HG03108 (cell line): ENCODE measurements around the gene GABRB3.

Source experiments
- ATAC-seq: cut with Tn5 transposase; IDR thresholded peaks from one replicate; pipeline ENCODE4 v1.9.1; 2021; ENCODE audit warnings: moderate library complexity; ENCODE audit not compliant: unreplicated experiment

Gene GABRB3

DNA sequence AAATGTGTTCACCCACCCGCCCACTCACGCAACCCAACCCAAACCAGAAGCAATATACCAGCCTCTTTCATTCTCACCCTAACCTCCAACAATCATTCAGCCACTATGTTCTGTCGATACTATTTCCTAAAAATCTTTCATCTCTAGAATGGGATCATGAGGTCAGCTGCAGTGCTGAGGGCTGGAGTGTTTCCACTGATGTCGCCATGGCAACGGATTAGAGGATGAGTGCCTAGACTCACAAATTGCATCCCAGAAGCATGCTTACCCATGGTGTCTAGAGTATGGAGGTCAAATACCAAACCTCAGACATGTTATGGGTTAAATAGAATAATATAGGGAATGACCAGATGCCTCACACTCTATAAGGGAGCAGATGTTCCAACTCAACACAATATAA lies 138.5 kb downstream of the GABRB3 start:
- ATAC-seq = no peak

DNA sequence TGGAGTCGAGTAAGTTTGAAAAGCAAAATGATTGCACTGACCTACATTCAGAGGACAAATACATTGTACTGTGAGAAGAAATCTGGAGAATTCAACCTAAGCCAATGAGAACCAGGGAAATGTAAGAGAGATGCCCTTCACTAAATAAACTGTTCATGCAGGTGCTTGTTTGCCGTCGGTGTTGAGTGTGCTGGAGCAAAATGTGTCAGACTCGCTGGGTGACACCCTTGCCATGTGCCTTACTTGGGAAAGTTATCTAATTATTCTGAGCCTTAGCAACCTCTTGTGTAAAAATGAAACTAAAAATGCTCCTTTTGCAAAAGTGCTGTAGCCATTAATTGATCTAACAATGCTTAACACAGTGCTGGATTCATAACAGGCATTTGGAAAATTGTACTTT lies 140.4 kb downstream of the GABRB3 start:
- ATAC-seq = no peak

DNA sequence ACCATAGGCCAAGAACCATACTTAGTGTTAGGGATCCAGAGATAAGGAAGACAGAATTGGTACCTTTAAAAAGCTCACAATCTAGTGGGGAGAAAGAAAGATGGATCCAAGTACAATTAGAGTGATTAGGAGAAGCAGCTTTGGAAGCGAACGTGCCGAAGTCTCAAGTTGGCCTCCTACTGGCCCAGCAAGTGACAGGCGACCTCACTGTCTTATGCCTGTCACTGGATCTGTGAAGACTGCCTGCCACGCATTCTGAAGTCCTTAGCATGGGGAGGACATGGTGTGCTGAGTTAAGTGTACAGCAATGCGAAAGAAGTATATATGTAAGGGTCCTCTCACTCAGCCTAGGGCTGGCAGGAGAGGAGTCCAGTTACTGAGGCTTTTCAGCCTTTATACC lies 141.0 kb downstream of the GABRB3 start:
- no peak for ATAC-seq

DNA sequence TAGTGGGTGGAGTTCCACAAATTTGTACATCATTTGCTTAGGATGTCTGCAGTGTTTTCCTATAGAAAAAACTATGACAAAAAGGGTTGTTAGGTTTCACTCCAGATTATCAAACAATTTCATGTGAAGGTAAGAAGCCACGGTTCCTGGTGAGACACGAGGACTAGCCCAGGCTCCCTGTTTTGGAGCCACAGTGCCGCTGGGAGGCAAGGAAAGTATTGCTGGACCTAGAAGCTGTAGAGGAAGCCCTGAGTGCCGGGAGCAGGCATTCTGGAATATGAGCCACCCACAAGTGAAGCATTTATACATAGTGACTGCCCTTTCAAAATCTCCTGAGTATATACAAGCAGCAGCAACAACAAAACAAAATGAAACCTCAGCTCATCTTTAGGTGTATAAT lies 142.0 kb downstream of the GABRB3 start:
- ATAC-seq = no peak

DNA sequence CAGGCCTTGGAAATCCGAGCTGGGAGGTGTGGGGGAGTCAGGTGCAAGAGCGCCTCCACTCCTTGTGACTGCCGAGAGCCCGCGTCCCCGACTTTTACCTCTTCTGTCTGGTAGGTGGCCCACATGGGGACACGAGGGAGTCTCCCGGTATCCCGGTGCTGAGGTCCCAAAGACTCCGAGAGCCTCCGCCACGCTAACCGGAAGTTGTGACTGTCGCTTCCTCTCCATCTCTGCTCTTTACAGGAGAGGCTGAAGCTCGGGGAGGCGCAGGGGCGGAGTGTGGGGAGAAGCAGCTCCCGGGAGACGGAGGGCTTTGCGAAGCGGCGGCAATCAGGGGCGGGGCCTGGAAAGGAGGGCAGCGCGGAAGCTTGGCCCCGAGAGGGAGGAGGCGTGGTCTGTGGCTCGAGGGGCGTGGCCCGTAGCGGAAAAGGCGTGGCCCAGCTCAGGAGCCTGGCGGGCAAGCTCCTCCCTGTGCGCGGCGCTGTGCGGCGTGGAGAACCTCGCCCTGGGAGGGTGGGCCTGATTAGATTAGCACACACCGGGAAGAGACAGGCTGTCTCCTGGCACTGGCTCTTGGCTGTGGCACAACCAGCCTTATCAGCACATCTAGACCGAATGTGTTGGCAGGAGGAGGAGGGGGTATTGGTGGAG lies 143.9 kb downstream of the GABRB3 start:
- ATAC-seq = no peak

DNA sequence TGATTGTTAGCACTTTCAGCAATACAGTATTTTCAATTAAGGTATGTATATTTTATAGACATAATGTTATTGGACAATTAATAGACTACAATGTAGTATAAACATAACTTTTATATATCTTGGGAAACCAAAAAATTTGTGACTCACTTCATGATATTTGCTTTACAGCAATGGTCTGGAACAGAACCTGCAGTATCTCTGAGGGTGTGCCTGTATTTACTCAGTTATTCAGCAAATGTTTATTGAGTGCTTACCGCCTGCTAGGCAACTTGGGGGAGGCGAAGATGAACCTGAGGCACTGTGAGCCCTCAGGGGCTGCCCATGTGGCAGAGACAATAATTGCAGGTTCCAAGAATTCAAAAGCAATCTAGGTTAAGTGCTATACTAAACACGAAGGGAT lies 144.8 kb downstream of the GABRB3 start:
- no peak for ATAC-seq

DNA sequence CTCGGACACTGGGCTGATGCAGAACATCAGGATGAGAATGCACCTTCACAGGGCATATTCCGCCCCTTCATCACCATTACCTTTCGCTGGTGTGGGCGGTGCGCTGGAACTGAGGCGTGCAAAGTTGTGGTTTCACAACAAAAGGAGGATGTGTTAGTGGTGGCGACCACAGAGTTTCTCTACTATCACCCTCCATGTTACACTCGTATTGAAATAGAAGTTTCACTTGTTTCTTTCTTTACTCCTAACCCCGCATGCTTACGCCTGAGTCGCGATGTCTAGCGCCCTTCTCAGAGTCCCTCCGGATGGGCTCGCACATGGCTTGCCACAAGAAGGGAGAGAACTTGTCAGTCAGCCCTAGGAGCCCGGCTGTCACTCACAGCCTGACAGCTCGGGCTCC lies 148.7 kb downstream of the GABRB3 start:
- no peak for ATAC-seq

DNA sequence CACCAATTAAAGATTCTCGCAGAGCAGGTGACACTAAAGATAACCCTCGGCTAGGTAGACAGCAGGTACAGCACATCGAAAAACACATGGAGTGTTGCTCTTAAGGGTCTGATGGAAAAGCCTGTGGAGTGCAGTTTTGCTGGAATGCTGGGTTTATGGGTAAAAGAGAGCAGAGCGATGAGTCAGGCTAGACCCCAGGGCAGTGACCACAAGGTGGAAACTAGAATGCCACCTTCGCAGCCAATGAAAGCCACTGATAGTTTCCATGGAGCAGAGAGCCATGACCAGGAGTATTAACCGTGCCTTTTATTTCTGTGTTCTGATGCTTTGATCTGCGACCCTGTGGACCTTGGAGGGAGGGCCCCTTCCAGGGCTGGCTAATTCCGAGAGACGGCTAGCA lies 149.8 kb downstream of the GABRB3 start:
- ATAC-seq = no peak

DNA sequence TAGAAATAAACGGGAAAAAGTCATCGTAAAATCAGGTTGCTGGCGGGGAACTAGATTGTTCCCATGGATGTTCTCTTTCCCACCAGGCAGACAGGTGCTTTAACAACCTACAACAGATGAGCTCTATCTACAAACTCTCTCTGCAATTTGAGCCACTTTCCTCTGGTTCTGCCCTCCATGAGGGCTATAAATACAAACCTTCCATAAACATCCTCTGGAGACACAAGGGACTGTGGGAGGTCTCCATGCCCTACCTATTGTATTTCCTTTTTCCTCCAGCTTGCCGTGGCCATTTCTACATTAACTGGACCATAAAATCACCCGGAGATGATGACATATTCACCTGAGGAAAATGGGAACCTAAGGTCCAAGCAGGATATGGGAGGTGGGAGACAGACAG lies 151.1 kb downstream of the GABRB3 start:
- ATAC-seq = no peak

DNA sequence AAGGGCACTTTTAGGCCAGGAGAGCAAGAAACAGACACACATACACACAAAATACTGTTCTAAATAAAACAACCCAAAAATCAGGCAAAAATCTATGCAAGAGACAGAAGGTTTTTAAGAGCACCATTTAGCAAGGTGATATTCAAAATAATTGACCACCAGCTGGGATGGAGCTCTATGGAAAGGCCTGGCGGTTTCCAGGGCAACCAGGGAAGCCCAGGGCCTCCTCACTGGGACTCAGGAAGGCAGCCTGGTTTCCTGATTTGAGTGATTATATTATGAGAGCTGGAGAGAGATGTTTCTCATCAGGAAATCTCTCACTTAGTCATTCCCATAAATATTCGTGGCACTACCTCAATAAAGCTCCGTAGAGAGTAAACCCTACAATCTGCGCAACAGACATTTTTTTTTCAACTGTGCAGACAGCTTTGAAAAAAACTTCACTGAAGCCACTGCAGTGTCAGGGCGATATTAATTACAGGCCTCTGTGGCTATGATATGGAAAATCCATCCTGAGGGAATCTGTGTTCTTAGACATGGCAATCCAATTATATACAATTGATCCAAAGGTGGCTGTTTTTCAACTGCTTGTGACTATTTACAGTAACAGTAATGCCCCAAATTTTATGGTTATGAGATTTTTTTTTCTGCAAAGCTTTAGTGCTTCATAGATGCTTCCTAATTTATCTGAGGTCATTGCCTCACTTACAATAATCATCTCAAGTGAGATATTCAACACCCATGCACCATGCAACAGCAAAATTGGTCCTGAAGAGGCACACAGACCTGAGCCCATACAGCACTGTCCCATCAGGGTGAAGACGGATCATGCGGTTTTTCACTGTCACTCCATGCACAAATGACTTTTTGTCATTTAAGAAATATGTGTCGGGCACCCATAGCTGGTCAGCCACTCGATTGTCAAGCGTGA lies 152.1 kb downstream of the GABRB3 start:
- no peak for ATAC-seq

DNA sequence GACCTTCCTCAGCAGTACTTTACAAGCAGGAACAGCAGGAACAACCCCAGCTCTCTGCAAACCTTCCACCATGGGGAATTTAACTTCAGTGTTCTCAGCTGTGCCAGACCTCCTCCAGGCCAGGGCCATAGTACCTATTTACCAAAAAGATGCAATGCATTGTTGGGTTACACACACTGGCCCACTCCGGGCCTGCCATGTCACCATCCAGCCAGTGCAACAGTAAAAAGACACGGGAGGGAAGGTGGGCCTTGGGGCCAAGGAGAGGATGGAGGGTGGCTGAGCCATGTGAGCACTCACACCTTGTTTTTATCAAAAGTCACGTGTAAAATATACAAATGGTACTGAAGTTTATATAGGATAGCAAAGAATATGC lies 157.0 kb downstream of the GABRB3 start:
- ATAC-seq = no peak

DNA sequence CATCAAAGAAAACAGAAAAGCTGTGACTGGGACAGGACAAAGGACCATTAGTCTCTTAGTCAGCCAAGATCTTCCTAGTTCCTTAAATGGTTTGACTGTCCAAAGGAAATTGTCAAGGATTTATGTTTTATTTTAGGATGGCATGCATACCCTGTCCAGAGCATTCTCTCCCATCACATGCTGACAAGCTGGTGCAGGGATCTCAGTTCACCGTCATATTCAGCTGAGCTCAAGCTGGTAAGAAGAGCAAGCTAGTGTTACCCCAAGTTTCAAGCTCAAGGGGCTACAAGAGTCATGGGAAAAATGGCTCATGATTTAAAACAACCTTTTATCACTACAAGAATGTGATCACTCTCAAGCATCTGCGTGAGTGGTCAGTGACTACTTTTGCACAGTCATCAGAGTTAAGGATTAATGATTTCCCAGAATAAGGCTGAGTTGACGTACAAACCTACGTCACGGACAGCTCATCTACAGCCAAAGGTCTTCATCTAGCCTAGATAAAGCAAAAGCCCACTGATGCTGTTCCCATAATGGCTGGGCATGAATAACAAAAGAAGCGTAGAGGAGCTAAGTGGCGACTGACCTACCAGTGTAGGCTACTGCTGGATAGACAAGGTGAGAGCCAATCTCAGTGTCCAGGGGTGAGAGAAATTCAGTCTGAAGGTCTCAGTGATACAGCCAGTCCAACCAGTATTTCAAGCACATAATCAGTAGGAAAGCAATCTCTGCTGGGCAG lies 157.5 kb downstream of the GABRB3 start:
- no peak for ATAC-seq

DNA sequence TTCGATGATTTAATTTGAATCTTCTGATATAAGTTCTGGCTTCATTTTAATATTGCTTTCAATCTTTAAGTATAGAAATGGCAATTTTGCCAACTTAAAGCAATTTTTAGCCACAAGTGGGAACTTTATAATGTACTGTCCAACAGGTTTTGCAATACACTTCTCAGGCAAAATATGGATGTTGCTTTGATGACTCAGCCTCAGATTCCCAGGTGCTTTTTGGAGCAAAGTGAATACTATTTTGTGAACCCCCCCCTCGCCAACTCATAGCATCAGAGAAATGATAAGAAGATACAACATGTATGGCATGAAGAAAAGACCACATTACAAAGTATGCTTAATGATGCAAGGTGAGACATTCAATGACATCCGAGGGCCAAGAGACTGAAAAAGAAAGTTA lies 158.1 kb downstream of the GABRB3 start:
- no peak for ATAC-seq

DNA sequence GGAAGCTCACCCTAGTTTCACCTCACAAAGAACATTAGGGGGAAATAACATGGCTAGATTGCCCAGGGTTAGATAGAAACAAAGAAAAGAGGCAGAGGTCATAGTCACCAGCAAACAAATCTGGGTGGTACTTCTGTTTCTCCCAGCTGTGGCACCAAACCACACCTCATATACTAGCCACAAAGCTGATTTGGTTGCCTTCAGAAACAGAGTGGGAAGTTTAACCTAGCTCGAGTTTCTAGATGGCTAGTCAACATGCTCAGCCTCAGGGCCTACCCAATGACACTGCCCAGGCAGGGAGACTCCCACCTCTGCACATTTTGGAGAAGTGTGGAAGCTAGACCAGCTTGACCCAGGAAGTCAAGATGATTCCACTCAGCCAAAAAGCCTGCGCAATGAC lies 174.2 kb downstream of the GABRB3 start:
- ATAC-seq = no peak

DNA sequence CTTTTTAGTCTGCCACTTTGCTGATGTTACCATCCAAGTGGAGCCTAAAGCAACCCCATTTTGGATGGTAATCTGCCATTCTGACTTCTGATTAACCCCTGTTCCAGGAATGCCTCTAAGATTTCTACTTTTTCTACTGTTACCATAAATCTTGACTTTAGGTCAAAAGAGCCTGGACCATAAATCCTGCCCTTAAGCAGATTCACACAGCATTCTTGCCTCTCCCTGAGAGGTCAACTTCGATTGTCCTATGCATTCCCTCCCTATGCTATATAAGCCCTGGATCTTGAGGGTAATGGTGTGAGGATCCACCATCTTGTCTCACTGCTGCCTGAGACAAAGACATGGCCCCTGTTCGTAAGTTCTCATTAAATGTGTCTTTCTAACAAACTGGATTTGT lies 177.3 kb downstream of the GABRB3 start:
- no peak for ATAC-seq

DNA sequence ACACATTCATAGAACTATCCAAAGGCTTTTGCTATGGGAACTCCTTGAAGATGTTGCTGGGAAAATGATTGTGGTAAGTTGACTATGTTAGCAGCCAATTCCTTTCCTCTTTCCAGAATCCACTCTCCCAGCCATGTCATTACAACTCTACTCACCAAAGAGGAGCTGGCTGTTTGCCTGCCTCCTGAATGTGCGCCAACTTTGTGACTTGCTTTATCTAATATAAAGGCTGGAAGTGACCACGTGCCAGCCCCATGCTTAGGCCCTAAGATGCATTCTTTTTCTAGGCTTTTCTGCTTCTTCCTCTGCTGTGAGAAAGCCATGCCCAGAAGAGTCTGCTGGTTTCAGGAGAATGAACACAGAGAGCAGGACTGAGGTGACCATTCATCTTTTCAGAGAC lies 182.2 kb downstream of the GABRB3 start:
- no peak for ATAC-seq

DNA sequence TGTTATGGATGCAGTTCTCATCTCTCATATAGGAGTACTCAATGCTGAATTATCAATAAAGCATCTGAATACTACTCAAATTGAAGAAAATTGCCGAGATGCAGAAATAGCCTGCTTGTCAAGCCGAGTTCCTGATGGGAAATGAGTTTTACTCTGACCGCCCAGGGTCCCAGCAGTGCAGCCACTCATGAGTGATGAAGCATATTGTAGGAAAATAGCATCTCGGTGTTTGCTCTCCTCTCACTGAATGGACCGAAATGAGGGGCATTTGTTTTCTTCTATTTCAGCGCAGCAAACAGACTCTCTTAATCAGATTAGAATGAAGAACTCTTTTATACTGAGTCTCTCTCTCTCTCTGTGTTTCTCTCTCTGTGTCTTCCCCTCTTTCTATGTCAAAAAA lies 190.0 kb downstream of the GABRB3 start:
- ATAC-seq = no peak

DNA sequence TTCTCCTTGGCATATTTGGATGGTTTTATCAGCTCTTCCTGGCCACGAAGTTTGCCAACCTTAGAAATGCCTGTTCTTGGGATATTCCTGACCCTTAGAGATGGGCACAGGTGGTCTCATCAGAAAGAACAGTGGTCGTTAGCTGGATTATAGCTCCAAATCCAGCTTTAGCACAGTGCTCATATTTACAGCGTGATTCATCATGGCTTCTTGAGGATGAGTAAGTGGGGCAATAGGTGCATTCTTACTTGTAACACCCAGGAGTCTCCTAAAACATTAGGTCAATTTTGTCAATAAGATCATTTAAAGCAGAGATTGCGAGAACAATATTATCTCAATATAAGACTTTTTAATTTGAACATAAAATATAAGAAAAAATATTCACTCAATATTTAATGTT lies 191.9 kb downstream of the GABRB3 start:
- no peak for ATAC-seq

DNA sequence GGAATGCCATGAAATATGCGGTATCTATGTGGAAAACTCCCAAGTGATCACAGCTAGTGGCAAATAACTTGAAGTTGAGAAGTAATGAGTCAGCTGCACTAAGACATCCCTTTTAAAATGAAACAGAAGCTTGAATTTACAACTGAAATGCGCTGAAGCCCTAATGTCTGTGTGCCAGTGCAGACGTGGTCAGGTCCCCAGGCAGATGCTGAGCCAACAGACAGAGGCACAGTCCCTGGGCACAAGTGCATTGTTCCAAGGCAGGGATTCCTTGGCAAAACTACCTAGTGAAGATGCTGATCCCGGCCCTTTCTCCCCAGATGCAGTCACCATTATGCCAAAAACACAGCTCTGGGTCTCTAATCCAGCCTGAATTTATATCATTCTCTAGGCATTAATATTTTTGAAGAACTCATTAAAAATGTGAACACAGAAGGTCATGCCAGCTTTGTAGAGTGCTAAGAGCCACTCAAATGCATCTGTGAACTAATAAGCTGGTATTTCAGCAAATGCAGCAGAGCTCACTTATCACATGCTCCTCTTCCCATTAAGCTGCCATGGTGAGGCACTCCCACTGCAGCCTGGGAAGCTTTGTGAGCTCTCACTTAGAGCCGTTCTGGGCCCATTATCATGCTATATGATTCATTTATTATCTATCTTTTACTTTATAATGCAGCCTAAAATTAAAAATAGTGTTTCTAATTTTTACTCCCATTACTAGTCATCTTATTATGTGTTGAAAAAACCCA lies 200.1 kb downstream of the GABRB3 start:
- no peak for ATAC-seq

DNA sequence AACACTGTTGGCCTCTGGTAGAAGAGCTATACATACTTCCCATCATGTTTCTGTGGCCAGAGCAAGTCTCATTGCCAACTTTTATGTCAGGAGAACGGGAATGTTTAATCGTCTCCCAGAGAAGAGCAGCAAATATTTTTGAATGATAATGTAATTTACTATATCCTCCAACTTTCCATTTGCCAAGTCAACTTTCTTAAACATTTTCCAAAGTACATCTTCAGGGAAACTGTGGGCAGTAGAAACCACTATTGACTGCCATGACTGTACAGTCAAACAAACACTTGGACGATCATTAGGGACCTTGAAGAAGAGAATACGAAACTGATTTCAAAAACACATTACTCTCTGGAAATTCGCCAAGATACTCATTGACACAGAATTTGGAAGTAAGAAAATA lies 201.5 kb downstream of the GABRB3 start:
- ATAC-seq = no peak

DNA sequence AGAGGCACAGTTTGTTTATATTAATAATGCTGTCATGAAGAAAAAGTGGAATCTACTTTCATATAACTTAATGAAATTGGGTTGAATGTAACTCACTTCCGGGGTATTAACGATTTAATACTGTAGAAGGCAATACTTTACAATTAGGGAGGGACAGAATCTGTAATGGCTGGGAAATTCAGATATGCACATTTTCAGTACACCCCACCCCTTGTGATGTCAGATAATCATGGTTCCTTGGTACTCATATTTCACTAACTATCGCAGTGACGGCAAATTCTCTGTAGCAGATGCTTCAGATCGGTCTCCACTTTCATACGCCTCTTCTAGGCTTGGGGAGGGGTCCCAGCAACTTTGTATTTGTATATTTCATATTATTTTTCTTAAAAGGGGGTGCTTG lies 207.3 kb downstream of the GABRB3 start:
- ATAC-seq = no peak
